Nephron progenitor cell (in vitro differentiated cells): Measurements from ENCODE around the gene KRTAP5-5.
"Not testable (repeated sequence)": the region's sequence is repeated elsewhere in the genome, so short reads cannot be mapped to it uniquely, and the experiment has no call there.

Experiments
- DNase-seq: peaks from one replicate; pipeline ENCODE4 v3.0.0; 2021
- H3K27ac Mint-ChIP-seq: 2 replicates; pipeline ENCODE4 v1.8.0; 2021; ENCODE audit warnings: mild to moderate bottlenecking, moderate library complexity, mixed read lengths
- H3K27me3 Mint-ChIP-seq: 2 replicates; pipeline ENCODE4 v1.8.0; 2021; ENCODE audit warnings: mild to moderate bottlenecking, low read depth, mixed read lengths; ENCODE audit not compliant: poor library complexity
- H3K36me3 Mint-ChIP-seq: 2 replicates; pipeline ENCODE4 v1.8.0; 2021; ENCODE audit warnings: low read depth, mixed read lengths
- H3K4me1 Mint-ChIP-seq: 2 replicates; pipeline ENCODE4 v1.8.0; 2021; ENCODE audit warnings: mixed read lengths
- H3K4me3 Mint-ChIP-seq: 2 replicates; pipeline ENCODE4 v1.8.0; 2021; ENCODE audit warnings: mild to moderate bottlenecking, moderate library complexity, mixed read lengths
- H3K9me3 Mint-ChIP-seq: 2 replicates; pipeline ENCODE4 v1.8.0; 2021; ENCODE audit warnings: mild to moderate bottlenecking, moderate library complexity, mixed read lengths
- CTCF ChIP-seq: fragments of 200-600 bp; sonication (generic); IDR thresholded peaks from 2 replicates; pipeline ENCODE4 v1.5.0; 2021; ENCODE audit warnings: antibody characterized with exemption

The KRTAP5-5 gene

DNA sequence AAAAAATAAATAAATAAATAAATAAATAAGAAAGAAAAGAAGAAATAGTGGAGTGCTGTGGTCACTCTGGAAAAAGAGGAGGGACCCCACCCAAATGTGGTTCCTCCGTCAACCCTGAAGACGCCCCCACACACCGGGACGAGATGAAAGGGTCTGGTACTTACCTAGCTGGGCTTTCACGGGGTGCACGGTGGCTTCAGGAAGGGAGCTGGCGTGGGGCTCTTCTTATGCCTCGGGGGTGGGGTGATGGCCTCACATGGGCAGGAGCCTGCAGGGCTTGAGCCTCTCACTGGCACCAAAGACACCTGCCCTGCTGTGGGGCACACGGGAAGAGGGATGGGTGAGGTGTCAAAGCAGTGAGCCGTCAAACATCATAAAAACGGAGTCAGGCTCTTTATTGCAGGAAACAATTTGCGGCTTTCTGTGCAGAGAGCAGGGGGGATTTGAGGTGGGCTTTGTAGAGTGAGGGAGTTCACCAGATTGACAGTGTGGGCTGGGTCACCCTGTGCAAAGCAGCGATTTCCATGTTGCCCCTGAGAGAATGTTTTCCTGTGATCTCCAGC is 39.4 kb downstream of the KRTAP5-5 start:
- H3K9me3 Mint-ChIP-seq, result peaks cover 22% of the 10 kb centered on the region
- peaks cover 5% of the 10 kb centered on the region for H3K36me3 Mint-ChIP-seq
- no peak overlapping the region for H3K4me3 Mint-ChIP-seq
- H3K4me1 Mint-ChIP-seq, result peaks cover 38% of the 10 kb centered on the region
- no peak overlapping the region for H3K27ac Mint-ChIP-seq
- no peak for TF ChIP-seq CTCF
- H3K27me3 Mint-ChIP-seq, result peaks cover 13% of the 10 kb centered on the region
- no peak for DNase-seq

DNA sequence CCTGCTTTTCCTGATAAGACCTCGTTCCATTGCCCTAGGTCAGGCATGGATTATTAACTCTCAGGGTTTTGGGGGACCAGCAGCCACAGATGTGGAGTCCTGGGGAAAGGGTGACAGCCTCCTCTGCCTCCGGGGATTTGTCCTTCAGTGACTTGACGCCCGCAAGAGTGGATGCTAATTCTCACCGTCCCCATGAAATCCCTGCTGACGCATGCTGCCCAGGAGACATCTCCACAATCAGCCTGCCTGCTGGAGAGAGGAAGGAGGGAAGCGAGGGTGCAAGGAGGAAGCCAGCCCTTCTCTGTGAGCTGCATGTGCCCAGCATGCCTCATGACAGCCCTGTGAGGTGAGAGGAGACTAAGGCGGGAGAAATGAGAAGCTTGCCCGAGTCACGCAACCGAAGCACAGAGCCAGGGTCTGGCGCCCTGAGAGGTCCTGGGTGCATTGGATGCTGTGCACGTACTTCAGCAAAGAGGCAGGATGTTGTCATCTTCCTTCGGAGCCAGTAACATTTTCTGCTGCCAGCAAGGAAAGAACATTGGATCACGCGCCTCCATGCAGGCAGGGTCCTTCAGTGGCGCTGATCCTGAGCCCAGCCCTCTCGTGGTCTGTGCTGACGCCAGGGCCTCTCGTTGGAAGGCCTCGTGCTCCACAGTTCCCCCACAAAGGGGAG is 40.1 kb downstream of the KRTAP5-5 start:
- no peak overlapping the region for H3K4me3 Mint-ChIP-seq
- H3K9me3 Mint-ChIP-seq, result peaks cover 22% of the 10 kb centered on the region
- no peak overlapping the region for H3K27ac Mint-ChIP-seq
- TF ChIP-seq CTCF, result no peak
- H3K4me1 Mint-ChIP-seq, result peaks cover 45% of the 10 kb centered on the region
- peaks cover 5% of the 10 kb centered on the region for H3K36me3 Mint-ChIP-seq
- peaks cover 20% of the 10 kb centered on the region for H3K27me3 Mint-ChIP-seq
- DNase-seq, result no peak

DNA sequence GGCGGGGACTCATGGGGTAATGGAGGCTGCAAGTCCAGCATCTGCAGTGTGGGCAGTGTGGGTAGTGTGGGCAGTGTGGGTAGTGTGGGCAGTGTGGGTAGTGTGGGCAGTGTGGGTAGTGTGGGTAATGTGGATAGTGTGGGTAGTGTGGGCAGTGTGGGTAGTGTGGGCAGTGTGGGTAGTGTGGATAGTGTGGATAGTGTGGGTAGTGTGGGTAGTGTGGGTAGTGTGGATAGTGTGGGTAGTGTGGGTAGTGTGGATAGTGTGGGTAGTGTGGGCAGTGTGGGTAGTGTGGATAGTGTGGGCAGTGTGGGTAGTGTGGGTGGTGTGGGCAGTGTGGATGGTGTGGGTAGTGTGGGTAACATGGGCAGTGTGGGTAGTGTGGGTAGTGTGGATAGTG is 40.9 kb downstream of the KRTAP5-5 start:
- H3K36me3 Mint-ChIP-seq, H3K4me3 Mint-ChIP-seq, H3K27ac Mint-ChIP-seq, DNase-seq: not testable (repeated sequence)
- Mint-ChIP-seq H3K9me3 (peaks cover 22% of the 10 kb centered on the region), H3K27me3 (peaks cover 24% of the 10 kb centered on the region), H3K4me1 (peaks cover 48% of the 10 kb centered on the region)

DNA sequence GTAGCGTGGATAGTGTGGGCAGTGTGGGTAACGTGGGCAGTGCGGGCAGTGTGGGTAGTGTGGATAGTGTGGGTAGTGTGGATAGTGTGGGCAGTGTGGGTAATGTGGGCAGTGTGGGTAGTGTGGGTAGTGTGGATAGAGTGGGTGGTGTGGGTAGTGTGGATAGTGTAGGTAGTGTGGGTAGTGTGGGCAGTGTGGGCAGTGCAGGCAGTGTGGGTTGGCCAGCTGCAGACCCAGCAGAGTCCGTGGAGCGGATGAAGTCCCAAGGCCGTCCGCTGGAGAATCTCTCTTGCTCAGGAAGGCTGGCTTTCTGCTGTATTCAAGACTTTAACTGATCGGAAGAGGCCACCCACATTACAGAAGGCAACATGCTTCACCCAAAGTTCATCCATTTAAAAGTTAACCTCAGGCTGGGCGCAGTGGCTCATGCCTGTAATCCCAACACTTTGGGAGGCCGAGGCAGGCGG is 41.4 kb downstream of the KRTAP5-5 start:
- DNase-seq, result no peak
- H3K27me3 Mint-ChIP-seq, result peaks cover 24% of the 10 kb centered on the region
- TF ChIP-seq CTCF, result no peak
- peaks cover 52% of the 10 kb centered on the region for H3K4me1 Mint-ChIP-seq
- peaks cover 22% of the 10 kb centered on the region for H3K9me3 Mint-ChIP-seq
- H3K36me3 Mint-ChIP-seq, result peaks cover 5% of the 10 kb centered on the region
- H3K27ac Mint-ChIP-seq, result no peak overlapping the region
- no peak overlapping the region for H3K4me3 Mint-ChIP-seq

GRCh38 chr11:1671658-1672057 is 42.1 kb downstream of the KRTAP5-5 start:
- Mint-ChIP-seq H3K27ac (no peak overlapping the region), H3K4me3 (no peak overlapping the region), H3K4me1 (peaks cover 55% of the 10 kb centered on the region), H3K36me3 (peaks cover 5% of the 10 kb centered on the region), H3K9me3 (peaks cover 22% of the 10 kb centered on the region), H3K27me3 (peaks cover 27% of the 10 kb centered on the region)
- TF ChIP-seq CTCF, result no peak
- no peak for DNase-seq

GRCh38 chr11:1672613-1673350 is 43.2 kb downstream of the KRTAP5-5 start:
- H3K36me3 Mint-ChIP-seq, result peaks cover 5% of the 10 kb centered on the region
- H3K4me1 Mint-ChIP-seq, result peaks cover 49% of the 10 kb centered on the region
- no peak overlapping the region for H3K4me3 Mint-ChIP-seq
- no peak for TF ChIP-seq CTCF
- DNase-seq, result no peak
- peaks cover 31% of the 10 kb centered on the region for H3K27me3 Mint-ChIP-seq
- H3K27ac Mint-ChIP-seq, result peak overlapping the region; percentile 33
- H3K9me3 Mint-ChIP-seq, result peaks cover 22% of the 10 kb centered on the region
